ENCODE data around the gene FXYD7. TPM values are rescaled to one million over a fixed set of nuclear protein-coding genes. Genes with fewer than 3 reads are reported as not detected.

The FXYD7 gene
- polyA plus RNA-seq, 3 donors, result 0.16 TPM; not detected in 2

DNA sequence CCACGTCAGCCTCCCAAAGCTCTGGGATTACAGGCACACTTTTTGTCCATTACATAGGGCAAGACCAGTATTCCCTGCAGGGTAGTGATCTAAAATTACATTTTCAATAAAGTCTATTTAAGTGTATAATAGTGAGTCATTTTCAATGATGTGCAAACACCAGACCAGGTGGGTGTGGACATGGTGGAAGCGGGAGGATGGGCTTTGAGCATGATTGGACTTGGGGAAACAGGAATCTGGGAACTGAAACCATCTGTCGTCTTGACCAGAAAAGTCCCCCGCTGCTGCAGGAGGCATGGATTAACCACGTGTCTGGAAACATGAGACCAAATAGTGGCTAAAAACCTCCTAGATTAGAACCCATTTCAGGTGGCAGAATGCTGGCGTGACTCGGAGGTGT lies 22.6 kb upstream of the FXYD7 start:
- peak overlapping the region in 3 of 7 donors; percentile 14 to 65 (median 64) for H3K27ac Mint-ChIP-seq
- no peak overlapping the region for H3K9ac ChIP-seq (ENCODE audit: insufficient read depth, low read length, poor library complexity, severe bottlenecking)
- peaks cover 42% of the 10 kb centered on the region for H3K4me1 Mint-ChIP-seq
- 10% methylated on average over 3 of the region's 7 CpGs for WGBS (ENCODE audit: insufficient coverage)
- no peak overlapping the region for H3K4me3 ChIP-seq (replicated peaks in 1 of 3; ENCODE audit: low read depth in 2 of 3, low read length in 3 of 3)
- H3K9me3 Mint-ChIP-seq, result peaks cover 0 to 2% (median 0%) of the 10 kb centered on the region in 7 donors
- DNase-seq, result peak; percentile 47 to 86 (median 58)
- no peaks in the 10 kb centered on the region for H3K36me3 Mint-ChIP-seq
- H3K79me2 ChIP-seq (ENCODE audit: insufficient read depth, low read length), result no peaks in the 10 kb centered on the region
- intact Hi-C loops (cut with micrococcal nuclease), result no loop called here
- H3K36me3 ChIP-seq (replicated peaks in 1 of 2; ENCODE audit: control insufficient read depth in 1 of 2, insufficient read depth in 2 of 2, low read length in 2 of 2), result no peaks in the 10 kb centered on the region
- no peak overlapping the region for H3K4me2 ChIP-seq (replicated peaks; ENCODE audit: extremely low read depth, low read length, poor library complexity, severe bottlenecking)
- H3K4me1 ChIP-seq (ENCODE audit: control insufficient read depth in 1 of 2, insufficient read depth in 2 of 2, low read length in 2 of 2), result peaks cover 32 to 40% of the 10 kb centered on the region in 2 donors
- no peak overlapping the region for H3K4me3 Mint-ChIP-seq
- H4K20me1 ChIP-seq (ENCODE audit: insufficient read depth, low read length), result no peaks in the 10 kb centered on the region
- TF ChIP-seq, protein P1, sequence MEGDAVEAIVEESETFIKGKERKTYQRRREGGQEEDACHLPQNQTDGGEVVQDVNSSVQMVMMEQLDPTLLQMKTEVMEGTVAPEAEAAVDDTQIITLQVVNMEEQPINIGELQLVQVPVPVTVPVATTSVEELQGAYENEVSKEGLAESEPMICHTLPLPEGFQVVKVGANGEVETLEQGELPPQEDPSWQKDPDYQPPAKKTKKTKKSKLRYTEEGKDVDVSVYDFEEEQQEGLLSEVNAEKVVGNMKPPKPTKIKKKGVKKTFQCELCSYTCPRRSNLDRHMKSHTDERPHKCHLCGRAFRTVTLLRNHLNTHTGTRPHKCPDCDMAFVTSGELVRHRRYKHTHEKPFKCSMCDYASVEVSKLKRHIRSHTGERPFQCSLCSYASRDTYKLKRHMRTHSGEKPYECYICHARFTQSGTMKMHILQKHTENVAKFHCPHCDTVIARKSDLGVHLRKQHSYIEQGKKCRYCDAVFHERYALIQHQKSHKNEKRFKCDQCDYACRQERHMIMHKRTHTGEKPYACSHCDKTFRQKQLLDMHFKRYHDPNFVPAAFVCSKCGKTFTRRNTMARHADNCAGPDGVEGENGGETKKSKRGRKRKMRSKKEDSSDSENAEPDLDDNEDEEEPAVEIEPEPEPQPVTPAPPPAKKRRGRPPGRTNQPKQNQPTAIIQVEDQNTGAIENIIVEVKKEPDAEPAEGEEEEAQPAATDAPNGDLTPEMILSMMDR (IDR thresholded peaks at IDR 0.05), result no peak
- no peak overlapping the region for H2AFZ ChIP-seq (ENCODE audit: insufficient read depth, low read depth, low read length, poor library complexity, severe bottlenecking)
- H3K9me3 ChIP-seq (replicated peaks in 1 of 2; ENCODE audit: control insufficient read depth in 1 of 2, insufficient read depth in 1 of 2, low read length in 2 of 2), result no peaks in the 10 kb centered on the region
- H3K27ac ChIP-seq (ENCODE audit: low read depth in 1 of 2, low read length in 2 of 2), result no peak overlapping the region
- H3K27me3 ChIP-seq (ENCODE audit: control insufficient read depth in 2 of 2, insufficient read depth in 2 of 2, low read length in 2 of 2), result no peaks in the 10 kb centered on the region
- H3K27me3 Mint-ChIP-seq (ENCODE audit: low read depth in 3 of 3), result peaks cover 9 to 23% (median 16%) of the 10 kb centered on the region in 3 donors

DNA sequence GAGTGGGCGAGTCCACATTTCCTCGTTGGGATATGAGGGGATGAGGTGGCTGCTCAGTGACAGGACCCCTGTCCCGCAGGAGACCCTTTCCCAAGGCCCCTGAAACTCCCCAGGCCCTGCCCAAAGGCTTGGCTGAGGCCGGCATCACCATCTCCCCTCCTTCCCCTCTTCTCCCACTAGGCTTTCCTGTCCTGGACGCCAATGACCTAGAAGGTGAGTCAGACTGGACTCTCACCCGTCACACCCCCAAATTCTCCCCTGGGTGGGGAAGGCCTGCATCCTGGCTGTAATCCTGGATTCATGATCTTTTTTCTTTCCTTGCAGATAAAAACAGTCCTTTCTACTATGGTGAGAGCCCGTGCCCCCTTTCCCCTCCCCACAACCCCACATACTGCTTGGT lies 22.2 kb upstream of the FXYD7 start:
- H2AFZ ChIP-seq (ENCODE audit: insufficient read depth, low read depth, low read length, poor library complexity, severe bottlenecking), result no peak overlapping the region
- H3K36me3 ChIP-seq (replicated peaks in 1 of 2; ENCODE audit: control insufficient read depth in 1 of 2, insufficient read depth in 2 of 2, low read length in 2 of 2), result no peaks in the 10 kb centered on the region
- no peak overlapping the region for H3K9ac ChIP-seq (ENCODE audit: insufficient read depth, low read length, poor library complexity, severe bottlenecking)
- WGBS (ENCODE audit: insufficient coverage), result 82% methylated on average over 3 of the region's 7 CpGs
- H3K4me2 ChIP-seq (replicated peaks; ENCODE audit: extremely low read depth, low read length, poor library complexity, severe bottlenecking), result no peak overlapping the region
- Mint-ChIP-seq H3K4me1 (peaks cover 42% of the 10 kb centered on the region), H3K36me3 (no peaks in the 10 kb centered on the region), H3K27ac (peak overlapping the region in 3 of 7 donors; percentile 11 to 72 (median 64)), H3K27me3 (ENCODE audit: low read depth in 3 of 3) (peaks cover 9 to 23% (median 16%) of the 10 kb centered on the region in 3 donors), H3K4me3 (no peak overlapping the region), H3K9me3 (peaks cover 0 to 2% (median 0%) of the 10 kb centered on the region in 7 donors)
- no peaks in the 10 kb centered on the region for H3K79me2 ChIP-seq (ENCODE audit: insufficient read depth, low read length)
- intact Hi-C loops (cut with micrococcal nuclease), result no loop called here
- H3K27me3 ChIP-seq (ENCODE audit: control insufficient read depth in 2 of 2, insufficient read depth in 2 of 2, low read length in 2 of 2), result no peaks in the 10 kb centered on the region
- TF ChIP-seq, protein P1 (IDR thresholded peaks at IDR 0.05), result no peak
- peaks cover 32 to 40% of the 10 kb centered on the region in 2 donors for H3K4me1 ChIP-seq (ENCODE audit: control insufficient read depth in 1 of 2, insufficient read depth in 2 of 2, low read length in 2 of 2)
- no peak overlapping the region for H3K27ac ChIP-seq (ENCODE audit: low read depth in 1 of 2, low read length in 2 of 2)
- no peaks in the 10 kb centered on the region for H4K20me1 ChIP-seq (ENCODE audit: insufficient read depth, low read length)
- no peak overlapping the region for H3K4me3 ChIP-seq (replicated peaks in 1 of 3; ENCODE audit: low read depth in 2 of 3, low read length in 3 of 3)
- DNase-seq, result peak in 1 of 3 donors; percentile 34
- H3K9me3 ChIP-seq (replicated peaks in 1 of 2; ENCODE audit: control insufficient read depth in 1 of 2, insufficient read depth in 1 of 2, low read length in 2 of 2), result no peaks in the 10 kb centered on the region

Measured in CD14-positive monocyte (primary cell).